ENCODE measurements around the gene VOPP1. TPM values are rescaled to one million over a fixed set of nuclear protein-coding genes. Genes with fewer than 3 reads are reported as not detected.

VOPP1 gene
- total and polyA plus RNA-seq, 10 of the 15 experiments (the other 5 are each of a cell fraction or from before 2014, with no cell fraction given), result 32.8 to 206 (median 129) TPM

DNA sequence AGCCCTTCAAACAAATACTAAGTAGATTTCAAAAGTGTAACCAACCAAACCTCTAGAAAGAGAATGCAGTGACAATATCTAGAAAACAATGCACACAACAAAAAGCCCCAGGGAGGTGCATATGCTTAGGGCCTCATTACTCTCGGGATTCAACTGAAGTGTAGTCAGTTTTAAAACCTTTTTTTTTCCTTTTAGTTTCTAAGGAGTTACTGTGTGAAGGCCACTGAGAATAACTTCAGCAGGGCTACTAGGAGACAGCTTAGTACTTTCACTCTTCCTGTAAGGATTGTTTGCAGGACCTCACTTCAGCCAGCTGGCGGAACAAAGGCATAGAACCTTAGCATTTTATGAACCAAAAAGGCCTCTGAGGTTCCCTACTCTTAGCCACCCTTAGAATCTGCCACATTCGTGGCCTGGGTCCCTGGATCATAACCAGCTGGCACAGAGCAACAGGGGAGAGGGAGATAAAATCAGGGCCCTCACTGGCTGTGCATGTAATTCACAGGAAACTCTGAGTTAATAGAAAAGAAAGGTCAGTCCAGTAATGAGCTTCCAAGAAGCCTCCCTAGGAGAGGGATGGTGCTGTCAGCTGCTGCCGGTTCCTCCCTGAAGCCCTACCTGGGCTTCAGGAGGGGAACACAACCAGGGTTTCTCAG, 3.6 kb downstream of the VOPP1 start (continued):
- no peak for TF ChIP-seq POU2F2 (IDR thresholded peaks at IDR 0.05; ENCODE audit: borderline replicate concordance, low read depth, low read length)
- TF ChIP-seq BACH1 (IDR thresholded peaks at IDR 0.05; ENCODE audit: borderline replicate concordance), result no peak
- TF ChIP-seq YBX1 (IDR thresholded peaks at IDR 0.05), result no peak
- TF ChIP-seq MXI1 (IDR thresholded peaks at IDR 0.05; ENCODE audit: low read depth, low read length), result 0 out of 2 replicates have a peak, but pooled peaks have one; percentile 27
- no peak for TF ChIP-seq SKIL (IDR thresholded peaks at IDR 0.05; ENCODE audit: low read depth, poor library complexity, severe bottlenecking)
- no peak for TF ChIP-seq TAF1 (IDR thresholded peaks at IDR 0.05; ENCODE audit: borderline replicate concordance, low read depth, low read length)
- TF ChIP-seq SPI1 (IDR thresholded peaks at IDR 0.05; ENCODE audit: borderline replicate concordance, insufficient read depth, low read depth, low read length), result no peak
- TF ChIP-seq EP300 (IDR thresholded peaks at IDR 0.05; ENCODE audit: borderline replicate concordance in 1 of 2, control insufficient read depth in 1 of 2, low read depth in 2 of 2, low read length in 2 of 2), result no peak

DNA sequence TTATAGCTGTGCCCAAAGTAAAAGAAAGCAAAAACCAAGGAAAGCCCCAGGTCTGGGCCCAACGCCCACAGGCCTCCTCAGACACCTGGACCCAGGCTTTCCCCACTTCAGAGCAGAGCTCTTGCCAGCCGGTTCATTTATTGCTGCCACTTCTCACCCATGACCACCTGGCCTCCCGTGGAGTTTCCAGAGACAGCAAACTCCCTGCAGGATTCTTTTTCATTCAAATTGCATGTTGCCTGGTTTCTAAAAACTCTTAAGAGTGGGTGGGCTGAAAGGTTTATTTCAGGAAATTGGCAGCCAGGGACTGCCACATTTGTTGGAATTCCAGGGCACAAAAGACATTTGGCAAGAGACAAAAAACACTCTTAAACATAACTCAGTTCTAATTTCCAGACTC, 4.7 kb downstream of the VOPP1 start:
- in situ Hi-C loops (cut with MboI) (loop anchor here (25.0 kb wide), 1 partner anchor 805 kb away; the partner anchor contains the start of gene SEC61G), intact Hi-C loops (cut with micrococcal nuclease; ENCODE audit: unreplicated experiment) (loop anchor here (10.0 kb wide), 1 partner anchor 493 kb away; no protein-coding TSS in a partner anchor)
- ChIA-PET RAD21 (ENCODE audit: unreplicated experiment) (interaction anchor here (1.2 to 11.6 kb wide), 11 partner anchors 9 to 135 kb away, joined by 3 to 245 read pairs (median 6); no protein-coding TSS in a partner anchor), SMC1A (ENCODE audit: uncharacterized antibody, unreplicated experiment) (interaction anchor here (1.0 to 12.6 kb wide), 8 partner anchors 9 to 259 kb away, joined by 3 to 263 read pairs (median 66); no protein-coding TSS in a partner anchor), CTCF (interaction anchor here (0.9 to 5.2 kb wide), 10 partner anchors 9 to 287 kb away, joined by 3 to 45 read pairs (median 4); no protein-coding TSS in a partner anchor), POLR2A (interaction anchor here (0.8 to 8.8 kb wide), 9 partner anchors 9 to 58 kb away, joined by 3 to 156 read pairs (median 7); no protein-coding TSS in a partner anchor)
- ATAC-seq (peak; percentile 16), FAIRE-seq (no peak), DNase-seq (ENCODE audit: low read depth, low spot score) (no peak)
- WGBS (ENCODE audit: insufficient coverage, insufficient replicate concordance, low lambda C conversion rate, missing lambda C conversion rate), result 2% methylated on average over 3 of the region's 3 CpGs
- H3K9ac ChIP-seq (ENCODE audit: control insufficient read depth, insufficient read depth, low read length), result peak overlapping the region; percentile 22; the same call in 1 of the 2 replicates
- BruUV-seq (replicated peaks), result no TSS peak
- H3K4me2 ChIP-seq (ENCODE audit: control insufficient read depth, insufficient read depth), result peak overlapping the region; percentile 56
- H3K79me2 ChIP-seq (ENCODE audit: control insufficient read depth, insufficient read depth, low read length), result peaks cover 96% of the 10 kb centered on the region
- peak overlapping the region; percentile 60 for H3K4me3 ChIP-seq
- peaks cover 3% of the 10 kb centered on the region; the same call in 1 of the 2 replicates for H4K20me1 ChIP-seq (ENCODE audit: control insufficient read depth, insufficient read depth)
- H3K27me3 ChIP-seq (replicated peaks in 1 of 2; ENCODE audit: control insufficient read depth in 2 of 2, insufficient read depth in 2 of 2, low read length in 1 of 2), result no peaks in the 10 kb centered on the region
- peaks cover 44% of the 10 kb centered on the region for H3K4me1 ChIP-seq (ENCODE audit: control insufficient read depth, insufficient read depth, low read length)
- H3K9me3 ChIP-seq (replicated peaks; ENCODE audit: control insufficient read depth, insufficient read depth, low read length), result no peaks in the 10 kb centered on the region
- no peak overlapping the region for H2AFZ ChIP-seq (ENCODE audit: control insufficient read depth, low read depth, low read length)
- no peaks in the 10 kb centered on the region for H3K36me3 ChIP-seq (ENCODE audit: control insufficient read depth in 2 of 2, insufficient read depth in 2 of 2, low read length in 1 of 2)
- peak overlapping the region; percentile 72 for H3K27ac ChIP-seq (ENCODE audit: control insufficient read depth, insufficient read depth)
- peak; percentile 33; the same call in 1 of the 2 replicates for TF ChIP-seq RUNX3 (IDR thresholded peaks at IDR 0.05; ENCODE audit: low read length)
- no peak for TF ChIP-seq POLR2AphosphoS2 (IDR thresholded peaks at IDR 0.05; ENCODE audit: low read depth, low read length)
- TF ChIP-seq, protein P1, sequence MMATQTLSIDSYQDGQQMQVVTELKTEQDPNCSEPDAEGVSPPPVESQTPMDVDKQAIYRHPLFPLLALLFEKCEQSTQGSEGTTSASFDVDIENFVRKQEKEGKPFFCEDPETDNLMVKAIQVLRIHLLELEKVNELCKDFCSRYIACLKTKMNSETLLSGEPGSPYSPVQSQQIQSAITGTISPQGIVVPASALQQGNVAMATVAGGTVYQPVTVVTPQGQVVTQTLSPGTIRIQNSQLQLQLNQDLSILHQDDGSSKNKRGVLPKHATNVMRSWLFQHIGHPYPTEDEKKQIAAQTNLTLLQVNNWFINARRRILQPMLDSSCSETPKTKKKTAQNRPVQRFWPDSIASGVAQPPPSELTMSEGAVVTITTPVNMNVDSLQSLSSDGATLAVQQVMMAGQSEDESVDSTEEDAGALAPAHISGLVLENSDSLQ (IDR thresholded peaks at IDR 0.05), result no peak
- TF ChIP-seq IKZF1 (conservative IDR thresholded peaks at IDR 0.05), result peak; percentile 66; the same call in 1 of the 2 replicates
- TF ChIP-seq DPF2 (IDR thresholded peaks at IDR 0.05), result 0 out of 2 replicates have a peak, but pooled peaks have one; percentile 15
- no peak for TF ChIP-seq REST (IDR thresholded peaks at IDR 0.05; ENCODE audit: low read depth, low read length)
- TF ChIP-seq IKZF2 (IDR thresholded peaks at IDR 0.05), result peak in 1 of 2 experiments; percentile 14; a peak in 1 of 4 replicates
